GM12874 (cell line): ENCODE results near the gene OR51T1.

ENCODE experiments used
- CTCF ChIP-seq: IDR thresholded peaks from 2 replicates; pipeline ENCODE4 v1.5.1; 2011; ENCODE audit warnings: low read depth, mild to moderate bottlenecking, control low read depth, low read length, moderate library complexity; ENCODE audit not compliant: insufficient read depth

OR51T1 gene

GRCh38 chr11:4903484-4903883 is 21.8 kb downstream of the OR51T1 start, which contains the start of gene OR51A7:
OR51A7 (plus strand) TSS chr11:4903783; CDS start chr11:4907370, 3,587 bp downstream.
- no peak for TF ChIP-seq CTCF

DNA sequence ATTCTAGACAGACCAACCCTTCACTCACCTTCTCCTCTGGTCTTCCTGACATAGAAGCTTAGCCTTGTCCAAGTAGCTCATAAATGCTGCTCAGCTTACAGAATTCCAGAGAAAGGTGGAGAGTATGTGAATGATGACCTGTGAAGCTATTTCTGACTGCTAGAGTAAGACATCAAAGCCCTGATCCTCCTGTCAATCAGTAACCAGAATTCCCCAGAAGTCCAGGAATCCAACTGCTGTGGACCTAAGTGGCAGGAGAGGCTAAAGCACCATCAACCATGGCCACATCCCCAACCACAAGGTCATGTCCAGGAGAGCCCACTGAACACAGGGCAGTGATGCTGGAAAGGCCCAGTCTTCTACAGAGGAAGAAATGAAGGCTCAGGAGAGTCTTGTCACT is 34.9 kb downstream of the OR51T1 start:
- TF ChIP-seq CTCF, result no peak

DNA sequence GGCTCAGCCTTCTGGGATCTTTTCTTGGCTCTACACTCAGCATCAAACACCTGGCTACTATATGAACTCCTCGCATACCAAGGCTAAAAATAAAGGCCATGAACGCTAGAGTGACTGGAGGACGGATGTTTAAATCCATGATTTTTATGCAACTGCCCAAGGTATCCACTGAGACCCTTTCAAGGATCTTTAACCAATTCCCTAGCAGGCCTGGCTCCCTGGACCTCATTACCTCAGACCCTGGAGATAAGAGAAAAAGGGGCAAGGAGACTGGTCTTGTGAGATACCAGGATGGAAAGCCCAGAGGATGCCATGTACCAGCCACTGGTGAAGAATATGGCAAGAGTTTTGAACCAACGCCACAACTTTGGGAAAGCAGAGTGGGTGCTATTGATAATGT is 37.5 kb downstream of the OR51T1 start, which contains the start of gene OR51G2:
TSS of gene OR51G2 (minus strand) at position 101 of the 400 bp plus-strand sequence. CDS start 3,687 bp downstream, outside the sequence.
- TF ChIP-seq CTCF, result no peak

DNA sequence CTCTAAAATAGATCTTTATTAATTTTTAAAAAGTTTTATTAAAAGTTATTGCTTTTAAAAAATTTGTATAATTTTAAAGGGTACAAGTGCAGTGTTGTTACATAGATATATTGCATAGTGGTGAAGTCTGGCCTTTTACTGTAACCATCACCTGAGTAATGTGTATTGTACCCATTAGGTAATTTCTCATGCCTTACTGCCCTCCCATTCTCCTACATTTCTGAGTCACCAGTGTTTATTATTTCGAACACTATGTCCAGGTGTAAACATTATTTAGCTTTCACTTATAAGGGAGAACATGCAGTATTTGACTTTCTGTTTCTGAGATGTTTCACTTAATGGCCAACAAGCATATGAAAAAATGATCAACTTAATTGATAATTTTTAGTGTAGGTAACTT is 40.1 kb downstream of the OR51T1 start:
- no peak for TF ChIP-seq CTCF

- TF ChIP-seq CTCF, result no peak
Measured at GRCh38 chr11:4922304-4922703, 40.6 kb downstream of the OR51T1 start.

DNA sequence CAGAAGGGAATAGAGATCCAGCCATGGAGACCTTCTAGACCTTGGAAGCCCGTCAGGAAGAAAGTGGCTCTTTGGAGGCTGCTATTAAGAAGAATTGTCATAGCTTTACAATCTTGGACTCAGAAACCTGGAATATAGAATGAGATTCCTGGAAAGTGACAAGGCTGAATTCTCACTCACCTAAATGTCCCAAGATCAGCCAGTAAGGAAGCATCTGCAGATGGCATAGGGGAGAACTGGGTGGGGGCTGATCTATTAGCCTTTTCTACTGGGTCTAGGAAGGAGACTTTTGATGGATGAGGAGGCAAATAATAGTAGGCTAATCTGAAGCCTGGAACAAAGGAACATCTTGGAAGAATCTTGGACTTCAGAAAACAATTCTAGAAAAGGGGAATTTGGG is 42.5 kb downstream of the OR51T1 start, which contains the start of gene OR51G1:
TSS of gene OR51G1 (minus strand) at position 101 of the 400 bp plus-strand sequence. CDS start at position 101, 0 bp downstream.
- TF ChIP-seq CTCF, result no peak

- TF ChIP-seq CTCF, result no peak
Measured at GRCh38 chr11:4926608-4927007, 44.9 kb downstream of the OR51T1 start.
